Bone marrow (tissue), 2 donors: Measurements from ENCODE around the gene FOS.

ENCODE experiments used
- DNase-seq, 2 donors: peaks; one replicate each; lab custom pipeline; 2025; lab: John Stamatoyannopoulos, UW

The FOS gene

GRCh38 chr14:75318353-75318752, 39.7 kb downstream of the FOS start:
- DNase-seq: no peak

DNA sequence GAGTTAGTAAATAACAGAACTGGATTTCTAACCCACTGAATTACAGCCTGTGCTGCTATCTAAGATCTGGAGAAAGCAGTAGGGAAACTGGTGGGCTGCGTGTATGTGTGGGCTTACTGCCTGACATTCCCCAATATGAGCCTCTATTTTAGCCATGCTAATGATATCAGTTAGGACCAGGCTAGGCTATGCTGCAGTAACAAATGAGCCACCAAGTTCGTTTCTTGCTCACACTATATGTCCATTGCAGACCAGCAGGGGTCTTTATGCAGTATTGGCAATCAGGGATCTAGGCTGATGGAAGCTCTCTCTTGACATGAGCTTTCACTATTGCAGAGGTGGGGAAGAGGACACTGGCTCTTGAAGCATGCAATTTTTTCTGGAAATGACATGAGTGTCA, 40.4 kb downstream of the FOS start:
- DNase-seq: no peak

GRCh38 chr14:75320196-75320595, 41.6 kb downstream of the FOS start:
- no peak for DNase-seq

DNA sequence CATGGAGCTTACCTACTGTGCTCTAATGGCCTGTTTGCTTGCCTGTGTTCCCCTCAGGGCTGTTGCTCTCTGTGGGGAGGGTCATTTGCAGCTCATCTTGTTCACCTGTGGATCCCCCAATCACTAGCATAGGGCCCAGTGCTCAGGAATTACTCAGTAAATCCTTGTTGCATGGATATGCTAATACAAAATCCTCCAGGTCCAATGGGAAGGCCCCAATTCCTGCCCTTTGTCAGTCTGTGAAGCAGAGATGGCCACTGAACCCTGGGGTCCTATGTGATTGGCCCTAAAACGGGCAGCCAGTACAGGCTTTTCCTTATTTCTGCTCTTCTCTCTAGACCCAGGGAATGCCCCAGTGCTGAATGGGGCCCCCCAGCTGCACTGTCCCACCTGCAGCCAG, 44.1 kb downstream of the FOS start:
- no peak for DNase-seq

- no peak for DNase-seq
Measured at GRCh38 chr14:75323571-75323970, 44.9 kb downstream of the FOS start.

DNA sequence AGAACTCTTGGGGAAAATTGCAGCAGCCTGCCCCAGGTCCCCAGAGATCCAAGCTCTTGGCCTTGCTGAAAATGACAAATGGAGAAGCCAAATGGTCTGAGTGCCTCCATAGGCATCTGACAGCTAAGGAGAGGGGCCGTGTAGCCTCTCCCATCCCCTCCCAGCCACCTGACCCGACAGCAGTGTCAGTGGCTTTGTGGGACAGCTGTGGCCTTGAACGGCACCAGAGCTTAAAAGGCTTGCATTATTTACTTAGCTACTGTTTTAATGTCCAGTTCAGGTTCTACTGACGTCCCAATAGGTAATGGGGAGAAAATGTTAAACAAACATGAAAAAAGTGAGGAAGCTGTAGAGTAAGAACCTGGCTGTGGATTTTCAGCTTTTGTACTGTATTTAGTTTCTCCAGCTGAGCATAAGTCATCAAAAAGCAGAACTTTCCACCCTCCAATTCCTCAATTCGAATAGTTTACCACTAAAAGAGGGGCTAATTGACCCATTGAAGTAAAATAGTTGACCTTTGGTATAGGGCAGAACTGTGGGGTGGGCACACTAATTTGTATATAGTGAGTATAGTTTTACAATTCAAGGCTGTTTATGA, 50.0 kb downstream of the FOS start:
- no peak for DNase-seq

DNA sequence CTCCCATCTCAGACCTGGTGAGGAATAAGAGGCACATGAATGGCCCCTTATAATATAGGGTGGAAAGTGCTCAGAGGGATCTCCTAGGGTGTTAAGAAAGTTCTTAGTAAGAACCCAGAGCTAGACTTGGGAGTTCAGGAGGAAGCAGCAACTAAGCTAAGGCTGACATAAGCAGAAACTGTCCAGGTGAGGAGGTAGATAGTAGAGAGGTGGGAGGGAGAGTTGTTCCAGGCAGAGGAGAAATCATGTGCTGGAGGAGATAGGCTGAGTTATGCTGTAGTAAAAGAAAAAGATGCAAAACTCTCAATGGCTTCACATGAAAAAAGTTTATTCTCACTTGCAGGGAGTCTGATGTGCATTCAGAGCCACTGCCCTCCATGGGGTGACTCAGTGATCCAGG, 50.7 kb downstream of the FOS start:
- DNase-seq: no peak

GRCh38 chr14:75331471-75331870, 52.8 kb downstream of the FOS start:
- peak in 1 of 2 donors; percentile 19 for DNase-seq
